Measurements from ENCODE around the gene FAM227A. TPM values are rescaled to one million over a fixed set of nuclear protein-coding genes. Genes with fewer than 3 reads are reported as not detected.

Gene FAM227A
- total RNA-seq, 2 donors from 2014 or later = 1.3 to 3.6 TPM

- TF ChIP-seq POLR2A (IDR thresholded peaks at IDR 0.05) (no peak), CTCF (IDR thresholded peaks at IDR 0.05) (no peak)
- Histone ChIP-seq H3K36me3 (replicated peaks in 1 of 2; ENCODE audit: insufficient read depth in 1 of 2, low read depth in 2 of 2) (no peaks in the 10 kb centered on the region), H3K27me3 (no peaks in the 10 kb centered on the region), H3K4me1 (peaks cover 60% of the 10 kb centered on the region), H3K4me3 (peak overlapping the region; percentile 49 to 67), H3K9me3 (no peaks in the 10 kb centered on the region), H3K27ac (peak overlapping the region; percentile 92 to 99 (median 98))
- peak; percentile 31 for ATAC-seq
- intact Hi-C loops (cut with DNase I) = no loop called here
- WGBS, 2 donors = 0% methylated on average over 17 to 49 of the region's 57 CpGs
- DNase-seq = peak; percentile 67 to 74 (median 69)
These were observed 44.1 kb upstream of the FAM227A start for GRCh38 chr22:38700270-38700788.

- WGBS, 2 donors = 11 to 16% methylated on average over 6 of the region's 6 CpGs
- H3K4me1 ChIP-seq = peaks cover 56% of the 10 kb centered on the region
- ATAC-seq (no peak), DNase-seq (no peak)
- TF ChIP-seq POLR2A (IDR thresholded peaks at IDR 0.05) (no peak), CTCF (IDR thresholded peaks at IDR 0.05) (no peak)
- no peaks in the 10 kb centered on the region for H3K9me3 ChIP-seq
- H3K36me3 ChIP-seq (replicated peaks in 1 of 2; ENCODE audit: insufficient read depth in 1 of 2, low read depth in 2 of 2) = no peaks in the 10 kb centered on the region
- peak overlapping the region; percentile 49 to 67 for H3K4me3 ChIP-seq
- peak overlapping the region; percentile 33 to 99 (median 98) for H3K27ac ChIP-seq
- H3K27me3 ChIP-seq = no peaks in the 10 kb centered on the region
- intact Hi-C loops (cut with DNase I) = no loop called here
These were observed 43.6 kb upstream of the FAM227A start for GRCh38 chr22:38699784-38700183.

GRCh38 chr22:38699143-38699542, 43.0 kb upstream of the FAM227A start:
- H3K4me3 ChIP-seq = no peak overlapping the region
- no peaks in the 10 kb centered on the region for H3K36me3 ChIP-seq (replicated peaks in 1 of 2; ENCODE audit: insufficient read depth in 1 of 2, low read depth in 2 of 2)
- 25 to 46% methylated on average over 5 of the region's 5 CpGs for WGBS, 2 donors
- H3K4me1 ChIP-seq = peaks cover 51% of the 10 kb centered on the region
- ATAC-seq (no peak), DNase-seq (no peak)
- intact Hi-C loops (cut with DNase I) = no loop called here
- no peaks in the 10 kb centered on the region for H3K9me3 ChIP-seq
- H3K27ac ChIP-seq = peak overlapping the region; percentile 33 to 99 (median 98)
- H3K27me3 ChIP-seq = no peaks in the 10 kb centered on the region
- TF ChIP-seq POLR2A (IDR thresholded peaks at IDR 0.05) (no peak), CTCF (IDR thresholded peaks at IDR 0.05) (no peak)

GRCh38 chr22:38698407-38699094, 42.4 kb upstream of the FAM227A start:
- no peak for TF ChIP-seq POLR2A (IDR thresholded peaks at IDR 0.05)
- TF ChIP-seq CTCF (IDR thresholded peaks at IDR 0.05) = no peak
- Histone ChIP-seq H3K27me3 (no peaks in the 10 kb centered on the region), H3K4me1 (peaks cover 51% of the 10 kb centered on the region), H3K9me3 (no peaks in the 10 kb centered on the region), H3K4me3 (no peak overlapping the region), H3K36me3 (replicated peaks in 1 of 2; ENCODE audit: insufficient read depth in 1 of 2, low read depth in 2 of 2) (no peaks in the 10 kb centered on the region), H3K27ac (peak overlapping the region; percentile 33 to 99 (median 98))
- intact Hi-C loops (cut with DNase I) = no loop called here
- WGBS, 2 donors = 89 to 92% methylated on average over 13 of the region's 13 CpGs
- ATAC-seq (no peak), DNase-seq (no peak)

Data from body of pancreas (tissue), 4 donors.